Measurements from ENCODE around the gene AURKB.

The AURKB gene

GRCh38 chr17:8206536-8206935 is 3.8 kb downstream of the AURKB start:
- 0 out of 2 replicates have a peak, but pooled peaks cover 4% of the 10 kb centered on the region for H3K4me1 ChIP-seq (ENCODE audit: control insufficient read depth, insufficient read depth, low read length)
- no peak overlapping the region for H3K4me3 ChIP-seq (ENCODE audit: low read depth, low read length)
- H3K27ac ChIP-seq (ENCODE audit: low read depth, low read length), result no peak overlapping the region
- peaks cover 53% of the 10 kb centered on the region for H3K36me3 ChIP-seq (ENCODE audit: control insufficient read depth, insufficient read depth, low read length)
- H3K27me3 ChIP-seq (ENCODE audit: control insufficient read depth, insufficient read depth, low read length), result no peaks in the 10 kb centered on the region
- H3K9ac ChIP-seq (ENCODE audit: low read length), result no peak overlapping the region
- no peaks in the 10 kb centered on the region for H3K9me3 ChIP-seq (ENCODE audit: control insufficient read depth, insufficient read depth, low read depth, low read length)

DNA sequence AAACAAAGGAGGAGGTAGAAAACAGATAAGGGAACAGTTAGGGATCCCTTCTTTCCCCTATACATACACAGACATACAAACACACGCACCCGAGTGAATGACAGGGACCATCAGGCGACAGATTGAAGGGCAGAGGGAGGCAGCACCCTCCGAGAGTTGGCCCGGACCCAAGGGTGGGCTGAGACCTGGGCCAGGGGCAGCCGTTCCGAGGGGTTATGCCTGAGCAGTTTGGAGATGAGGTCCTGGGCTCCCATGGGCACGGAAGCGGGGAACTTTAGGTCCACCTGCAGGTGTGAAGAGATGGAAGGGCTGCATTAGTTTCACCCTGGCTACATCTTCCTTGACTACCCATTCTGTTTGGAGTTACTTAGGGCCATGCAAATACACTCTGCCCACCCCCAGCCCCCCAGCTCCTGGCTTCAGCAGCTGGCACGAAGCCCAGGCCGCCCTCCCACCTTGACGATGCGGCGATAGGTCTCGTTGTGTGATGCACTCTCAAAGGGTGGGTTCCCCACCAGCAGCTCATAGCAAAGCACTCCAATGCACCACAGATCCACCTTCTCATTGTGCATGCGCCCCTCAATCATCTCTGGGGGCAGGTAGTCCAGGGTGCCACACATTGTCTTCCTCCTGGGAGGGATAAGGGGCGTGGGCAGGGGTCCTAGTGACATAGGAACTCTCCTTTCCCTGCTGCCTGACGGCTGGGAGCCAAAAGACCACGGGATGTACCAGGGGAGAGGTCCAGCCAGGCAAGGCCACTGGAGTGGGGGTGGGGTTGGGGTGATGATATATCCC is 5.4 kb downstream of the AURKB start:
- Histone ChIP-seq H3K27me3 (ENCODE audit: control insufficient read depth, insufficient read depth, low read length) (no peaks in the 10 kb centered on the region), H3K9ac (ENCODE audit: low read length) (no peak overlapping the region), H3K36me3 (ENCODE audit: control insufficient read depth, insufficient read depth, low read length) (peaks cover 53% of the 10 kb centered on the region), H3K27ac (ENCODE audit: low read depth, low read length) (no peak overlapping the region), H3K4me3 (ENCODE audit: low read depth, low read length) (no peak overlapping the region), H3K9me3 (ENCODE audit: control insufficient read depth, insufficient read depth, low read depth, low read length) (no peaks in the 10 kb centered on the region), H3K4me1 (ENCODE audit: control insufficient read depth, insufficient read depth, low read length) (no peaks in the 10 kb centered on the region)

- Histone ChIP-seq H3K27ac (ENCODE audit: low read depth, low read length) (no peak overlapping the region), H3K4me1 (ENCODE audit: control insufficient read depth, insufficient read depth, low read length) (peaks cover 16% of the 10 kb centered on the region), H3K9ac (ENCODE audit: low read length) (peak overlapping the region; percentile 40), H3K36me3 (ENCODE audit: control insufficient read depth, insufficient read depth, low read length) (no peaks in the 10 kb centered on the region), H3K4me3 (ENCODE audit: low read depth, low read length) (peak overlapping the region; percentile 55), H3K9me3 (ENCODE audit: control insufficient read depth, insufficient read depth, low read depth, low read length) (no peaks in the 10 kb centered on the region), H3K27me3 (ENCODE audit: control insufficient read depth, insufficient read depth, low read length) (peaks cover 15% of the 10 kb centered on the region)
Observed at GRCh38 chr17:8192070-8192815, 18.1 kb downstream of the AURKB start.

DNA sequence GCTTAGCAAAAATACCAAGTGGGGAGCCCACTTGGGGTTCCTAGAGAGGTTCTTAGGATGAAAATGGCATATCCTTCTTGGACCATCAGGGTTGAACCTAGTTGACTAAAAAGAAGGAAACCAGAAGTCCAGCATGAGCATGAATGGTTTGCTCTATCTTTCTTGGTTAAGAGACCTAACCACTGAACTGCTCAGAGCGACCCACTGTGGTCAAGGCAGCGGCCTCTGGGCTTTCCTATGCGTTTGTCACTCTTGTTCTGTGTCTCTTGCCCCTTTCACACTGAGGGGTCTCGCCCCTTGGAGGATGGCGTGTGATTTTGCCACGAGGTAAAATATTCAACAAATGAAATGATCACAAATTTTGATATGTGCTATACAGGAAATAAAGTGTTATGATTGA is 19.9 kb downstream of the AURKB start:
- H3K4me1 ChIP-seq (ENCODE audit: control insufficient read depth, insufficient read depth, low read length), result peaks cover 16% of the 10 kb centered on the region
- no peak overlapping the region for H3K27ac ChIP-seq (ENCODE audit: low read depth, low read length)
- peaks cover 15% of the 10 kb centered on the region for H3K27me3 ChIP-seq (ENCODE audit: control insufficient read depth, insufficient read depth, low read length)
- H3K9ac ChIP-seq (ENCODE audit: low read length), result no peak overlapping the region
- H3K9me3 ChIP-seq (ENCODE audit: control insufficient read depth, insufficient read depth, low read depth, low read length), result no peaks in the 10 kb centered on the region
- H3K4me3 ChIP-seq (ENCODE audit: low read depth, low read length), result peak overlapping the region; percentile 77
- H3K36me3 ChIP-seq (ENCODE audit: control insufficient read depth, insufficient read depth, low read length), result no peaks in the 10 kb centered on the region

DNA sequence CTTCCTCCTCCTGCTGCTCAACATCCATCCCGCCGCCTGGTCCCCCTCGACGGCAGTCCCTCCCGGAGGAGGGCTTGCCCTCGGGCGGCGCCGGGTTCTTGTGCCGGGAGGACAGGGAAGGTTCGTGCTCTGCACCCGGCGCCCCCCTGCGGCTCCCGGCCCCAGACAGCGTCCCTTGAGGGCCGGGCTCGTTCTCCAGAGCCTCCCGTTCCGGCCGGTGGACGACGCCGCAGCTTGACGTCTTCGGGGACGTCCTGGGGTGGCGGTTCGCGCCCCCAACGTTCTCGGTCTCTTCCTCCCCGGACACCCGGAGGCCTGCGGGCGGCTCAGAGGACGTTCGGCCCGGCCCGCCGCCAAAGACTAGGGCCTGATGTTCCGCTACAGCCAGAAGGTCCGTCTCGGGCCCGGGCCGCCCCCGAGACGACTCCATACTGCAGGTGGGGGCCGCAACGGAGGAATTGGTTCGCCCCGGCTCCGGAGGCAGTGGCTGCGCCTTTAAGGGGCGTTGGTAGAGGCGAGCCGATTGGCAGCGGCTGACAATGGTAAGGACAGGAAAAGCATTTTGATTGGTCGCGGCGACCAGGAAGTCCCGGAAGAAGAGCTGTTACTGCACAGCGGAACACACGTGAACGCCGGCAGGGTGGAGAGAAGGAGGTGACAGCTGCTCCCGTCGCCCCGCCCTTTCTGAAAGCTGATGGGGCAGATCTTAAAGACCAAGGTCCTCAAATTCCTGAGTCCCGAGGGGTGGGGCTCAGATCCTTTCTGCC is 20.5 kb downstream of the AURKB start, which contains the start of gene BORCS6:
Gene BORCS6, minus strand, starts transcription at position 470 of the 767 bp plus-strand sequence. Its CDS starts 40 bp downstream, at position 430.
- Histone ChIP-seq H3K9ac (ENCODE audit: low read length) (peak within 1 kb of the TSS; percentile 61), H3K27ac (ENCODE audit: low read depth, low read length) (no peak within 1 kb of the TSS; the same call in 1 of the 2 replicates), H3K4me3 (ENCODE audit: low read depth, low read length) (peak within 1 kb of the TSS; percentile 77), H3K9me3 (ENCODE audit: control insufficient read depth, insufficient read depth, low read depth, low read length) (no peaks in the 10 kb centered on the region), H3K27me3 (ENCODE audit: control insufficient read depth, insufficient read depth, low read length) (peaks cover 15% of the 10 kb centered on the region), H3K4me1 (ENCODE audit: control insufficient read depth, insufficient read depth, low read length) (peaks cover 16% of the 10 kb centered on the region), H3K36me3 (ENCODE audit: control insufficient read depth, insufficient read depth, low read length) (no peaks in the 10 kb centered on the region)

DNA sequence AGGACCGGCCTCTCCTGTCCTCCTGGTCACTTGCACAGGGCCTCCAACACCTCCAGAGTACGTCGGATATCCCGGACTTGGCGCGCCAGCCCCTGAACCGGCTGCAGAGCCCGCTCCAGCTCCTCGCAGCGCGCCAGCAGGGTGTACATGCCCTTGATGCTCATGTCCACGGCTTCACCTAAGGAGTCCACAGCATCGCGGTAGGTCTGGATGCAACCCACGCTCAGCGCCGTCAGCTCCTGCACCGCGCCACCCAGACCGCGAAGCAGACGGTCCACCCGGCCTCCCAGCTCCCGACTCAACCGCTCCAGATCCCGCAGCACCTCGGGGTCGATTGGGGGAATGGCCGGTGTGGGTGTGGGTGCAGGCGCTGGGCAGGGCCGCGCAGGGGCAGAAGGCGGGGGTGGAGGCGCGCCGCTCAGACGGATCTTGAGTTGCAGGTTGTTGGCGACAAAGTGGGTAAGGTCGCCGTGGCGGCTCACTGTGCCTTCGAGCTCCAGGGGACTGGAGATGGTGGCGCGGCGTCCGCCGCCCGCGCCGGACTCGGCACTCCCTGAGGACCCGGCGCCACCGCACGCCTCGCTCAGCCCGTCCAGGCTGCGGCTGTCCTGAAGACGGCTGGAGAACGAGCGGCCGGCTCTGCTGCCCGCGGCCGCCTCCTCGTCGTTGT is 21.2 kb downstream of the AURKB start:
- Histone ChIP-seq H3K4me1 (ENCODE audit: control insufficient read depth, insufficient read depth, low read length) (peaks cover 16% of the 10 kb centered on the region), H3K36me3 (ENCODE audit: control insufficient read depth, insufficient read depth, low read length) (no peaks in the 10 kb centered on the region), H3K4me3 (ENCODE audit: low read depth, low read length) (peak overlapping the region; percentile 77), H3K9me3 (ENCODE audit: control insufficient read depth, insufficient read depth, low read depth, low read length) (no peaks in the 10 kb centered on the region), H3K9ac (ENCODE audit: low read length) (peak overlapping the region; percentile 61), H3K27me3 (ENCODE audit: control insufficient read depth, insufficient read depth, low read length) (peaks cover 15% of the 10 kb centered on the region), H3K27ac (ENCODE audit: low read depth, low read length) (no peak overlapping the region)

DNA sequence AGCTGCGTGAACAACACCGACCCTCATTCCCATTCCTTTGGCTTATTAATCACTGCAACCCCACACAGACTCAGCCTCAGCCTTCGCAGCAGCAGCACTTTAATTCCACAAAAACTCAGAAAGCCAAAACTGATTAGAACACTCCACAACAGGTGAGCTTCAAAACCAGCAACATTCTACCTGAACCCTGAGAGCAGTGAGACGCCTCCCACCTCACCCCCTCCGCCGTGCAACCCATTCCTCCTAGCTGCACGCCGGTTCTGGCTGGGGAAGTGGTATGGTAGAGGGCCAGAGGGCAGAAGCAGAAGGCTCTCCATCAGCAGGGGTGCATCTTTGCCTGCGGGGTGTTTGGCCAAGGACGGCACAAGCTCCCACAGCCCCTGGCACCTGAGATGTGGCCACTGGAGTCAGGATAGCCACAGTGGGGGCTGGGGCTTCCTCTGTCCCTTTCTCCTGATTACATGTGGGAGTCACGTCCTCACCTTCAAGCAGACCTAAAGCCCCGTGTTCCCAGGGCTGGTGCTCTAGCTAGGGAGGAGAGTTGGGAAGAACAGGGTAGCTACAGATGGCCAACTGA is 22.0 kb downstream of the AURKB start:
- Histone ChIP-seq H3K4me3 (ENCODE audit: low read depth, low read length) (peak overlapping the region; percentile 77), H3K4me1 (ENCODE audit: control insufficient read depth, insufficient read depth, low read length) (peaks cover 16% of the 10 kb centered on the region), H3K36me3 (ENCODE audit: control insufficient read depth, insufficient read depth, low read length) (no peaks in the 10 kb centered on the region), H3K9me3 (ENCODE audit: control insufficient read depth, insufficient read depth, low read depth, low read length) (no peaks in the 10 kb centered on the region), H3K9ac (ENCODE audit: low read length) (peak overlapping the region; percentile 0), H3K27ac (ENCODE audit: low read depth, low read length) (no peak overlapping the region), H3K27me3 (ENCODE audit: control insufficient read depth, insufficient read depth, low read length) (peaks cover 15% of the 10 kb centered on the region)

- H3K4me3 ChIP-seq (ENCODE audit: low read depth, low read length), result peak overlapping the region; percentile 77
- H3K9ac ChIP-seq (ENCODE audit: low read length), result peak overlapping the region; percentile 78
- H3K36me3 ChIP-seq (ENCODE audit: control insufficient read depth, insufficient read depth, low read length), result no peaks in the 10 kb centered on the region
- H3K27me3 ChIP-seq (ENCODE audit: control insufficient read depth, insufficient read depth, low read length), result peaks cover 15% of the 10 kb centered on the region
- peaks cover 16% of the 10 kb centered on the region for H3K4me1 ChIP-seq (ENCODE audit: control insufficient read depth, insufficient read depth, low read length)
- no peaks in the 10 kb centered on the region for H3K9me3 ChIP-seq (ENCODE audit: control insufficient read depth, insufficient read depth, low read depth, low read length)
- no peak overlapping the region; the same call in 1 of the 2 replicates for H3K27ac ChIP-seq (ENCODE audit: low read depth, low read length)
Observed at GRCh38 chr17:8187517-8188262, 22.7 kb downstream of the AURKB start.

- peaks cover 12% of the 10 kb centered on the region for H3K4me1 ChIP-seq (ENCODE audit: control insufficient read depth, insufficient read depth, low read length)
- H3K36me3 ChIP-seq (ENCODE audit: control insufficient read depth, insufficient read depth, low read length), result no peaks in the 10 kb centered on the region
- no peak overlapping the region; the same call in 1 of the 2 replicates for H3K27ac ChIP-seq (ENCODE audit: low read depth, low read length)
- H3K27me3 ChIP-seq (ENCODE audit: control insufficient read depth, insufficient read depth, low read length), result peaks cover 15% of the 10 kb centered on the region
- H3K9me3 ChIP-seq (ENCODE audit: control insufficient read depth, insufficient read depth, low read depth, low read length), result no peaks in the 10 kb centered on the region
- H3K9ac ChIP-seq (ENCODE audit: low read length), result peak overlapping the region; percentile 78
- peak overlapping the region; percentile 77 for H3K4me3 ChIP-seq (ENCODE audit: low read depth, low read length)
Observed at GRCh38 chr17:8186787-8187516, 23.4 kb downstream of the AURKB start.

All from HUES6 (cell line).